HG02852 (cell line): ENCODE measurements around the gene LHFPL3.

Source experiments
- ATAC-seq: cut with Tn5 transposase; IDR thresholded peaks from one replicate; pipeline ENCODE4 v1.9.1; 2021; ENCODE audit warnings: mild to moderate bottlenecking, moderate library complexity; ENCODE audit not compliant: unreplicated experiment

Gene LHFPL3

GRCh38 chr7:104371216-104371979 is 43.0 kb downstream of the LHFPL3 start:
- no peak for ATAC-seq

DNA sequence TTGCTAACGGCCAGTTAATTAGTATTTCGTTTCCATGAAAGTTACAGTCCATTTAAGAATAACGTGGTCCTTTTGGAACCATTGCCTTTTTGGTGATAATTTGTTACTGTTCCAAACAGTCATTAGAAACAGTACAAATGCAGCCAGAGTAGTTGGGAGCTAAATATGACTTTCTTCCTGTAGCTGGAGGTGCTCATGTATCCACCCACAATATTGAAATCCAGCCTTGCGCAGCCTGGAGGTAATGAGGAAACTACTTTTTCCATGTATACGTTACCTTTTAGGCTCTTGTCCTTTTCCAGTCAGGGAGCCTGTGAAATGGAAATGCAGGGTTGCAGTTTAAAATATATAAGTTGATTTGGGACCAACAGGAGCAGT is 43.6 kb downstream of the LHFPL3 start:
- no peak for ATAC-seq

DNA sequence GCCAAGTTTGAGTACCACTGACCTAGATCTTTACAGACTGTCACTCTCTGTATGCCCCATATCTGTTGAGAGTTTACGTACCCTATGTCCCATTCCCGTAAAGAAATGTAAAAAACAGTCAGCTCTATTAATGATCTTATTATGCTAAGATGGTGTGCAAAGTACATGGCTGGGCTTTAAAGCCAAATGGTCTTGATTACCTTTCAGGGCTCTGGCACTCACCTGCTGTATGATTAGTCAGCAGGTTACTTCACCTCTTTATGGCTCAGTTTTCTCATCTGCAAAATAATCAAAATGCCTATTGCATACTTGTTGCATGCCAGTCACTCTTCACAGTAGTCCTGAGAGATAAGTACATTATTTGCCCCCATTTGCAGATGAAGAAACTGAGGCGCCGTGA is 54.2 kb downstream of the LHFPL3 start:
- no peak for ATAC-seq

DNA sequence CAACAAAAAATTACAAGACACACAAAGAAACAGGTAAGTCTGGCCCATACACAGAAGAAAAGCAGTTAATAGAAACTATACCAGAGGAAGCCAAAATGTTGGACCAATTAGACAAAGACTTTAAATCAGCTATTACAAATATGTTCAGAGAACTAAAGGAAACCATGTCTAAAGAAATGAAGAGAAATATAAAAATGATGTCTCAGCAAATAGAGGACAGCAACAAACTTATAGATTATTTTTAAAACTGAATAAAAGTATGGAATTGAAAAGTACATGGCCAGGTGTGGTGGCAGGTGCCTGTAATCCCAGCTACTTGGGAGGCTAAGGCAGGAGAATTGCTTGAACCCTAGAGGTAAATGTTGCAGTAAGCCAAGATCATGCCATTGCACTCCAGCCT is 58.5 kb downstream of the LHFPL3 start:
- no peak for ATAC-seq

DNA sequence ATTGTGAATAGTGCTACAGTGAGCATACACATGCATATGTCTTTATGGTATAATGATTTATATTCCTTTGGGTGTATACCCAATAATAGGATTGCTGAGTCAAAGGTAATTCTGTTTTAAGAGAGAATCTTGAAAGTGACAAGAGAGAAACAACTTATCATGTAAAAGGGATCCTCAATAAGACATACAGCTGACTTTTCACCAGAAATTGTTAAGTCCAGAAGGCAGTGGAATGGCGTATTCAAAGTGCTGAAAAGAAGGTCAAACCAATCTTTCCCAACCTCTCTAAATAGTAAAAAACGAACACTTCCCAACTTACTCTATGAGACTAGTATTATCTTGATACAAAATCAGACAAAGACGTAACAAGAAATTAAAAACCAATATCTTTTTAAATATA is 59.8 kb downstream of the LHFPL3 start:
- ATAC-seq, result no peak

GRCh38 chr7:104395162-104395561 is 66.8 kb downstream of the LHFPL3 start:
- no peak for ATAC-seq

DNA sequence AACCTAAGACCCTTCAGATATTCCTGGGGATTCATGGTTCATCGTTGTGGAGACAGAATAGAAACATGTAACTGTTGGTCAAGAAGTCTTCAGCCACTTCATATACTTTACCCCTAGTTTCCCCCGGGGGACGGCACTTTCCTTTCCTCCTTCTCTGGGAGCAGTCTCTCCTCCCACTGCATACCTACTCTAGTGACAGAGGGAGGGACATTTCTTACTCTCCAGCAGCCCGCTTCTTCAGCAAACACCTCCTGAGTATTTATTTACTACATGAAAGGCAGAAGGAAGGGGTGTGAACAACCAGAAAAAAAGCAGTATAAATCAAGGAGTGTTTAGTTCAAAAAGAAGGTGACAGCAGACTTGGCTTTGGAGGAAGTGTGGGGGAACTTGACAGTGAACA is 69.0 kb downstream of the LHFPL3 start:
- no peak for ATAC-seq

DNA sequence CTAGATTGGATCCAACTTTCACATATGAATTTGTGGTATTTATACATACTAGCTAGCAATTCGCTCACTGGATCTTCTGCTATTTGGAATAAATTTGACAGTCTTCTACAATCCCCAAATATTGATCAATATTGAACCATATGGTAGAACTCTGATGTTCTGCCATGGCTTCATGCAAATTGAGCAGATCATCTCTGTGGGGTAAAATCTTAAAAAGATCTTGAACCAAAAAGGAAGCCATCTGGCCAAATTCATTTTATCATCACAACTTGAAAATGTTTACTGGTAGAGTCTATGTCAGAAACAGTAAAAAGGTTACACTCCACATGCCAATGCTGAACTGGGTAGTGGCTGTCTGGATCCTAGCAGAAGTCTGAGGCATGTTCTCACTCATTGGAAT is 80.0 kb downstream of the LHFPL3 start:
- no peak for ATAC-seq

DNA sequence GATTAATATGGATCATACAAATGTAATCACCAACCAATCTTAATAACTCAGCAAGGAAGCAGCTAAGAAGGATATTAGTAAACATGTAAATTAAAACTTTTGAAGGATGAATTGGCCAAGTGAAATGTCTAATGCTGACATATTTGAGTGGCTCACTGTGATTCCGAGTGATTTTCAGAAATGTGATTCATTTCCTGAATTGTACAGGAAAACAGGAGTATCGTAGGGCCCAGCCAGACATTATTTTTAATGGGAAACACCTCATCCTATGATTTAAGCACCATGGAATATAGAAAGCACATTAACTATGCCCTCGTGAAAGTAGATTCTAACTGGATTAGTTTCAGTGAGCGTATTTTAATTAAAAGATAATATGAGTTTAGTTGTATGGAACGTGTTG is 82.3 kb downstream of the LHFPL3 start:
- no peak for ATAC-seq

DNA sequence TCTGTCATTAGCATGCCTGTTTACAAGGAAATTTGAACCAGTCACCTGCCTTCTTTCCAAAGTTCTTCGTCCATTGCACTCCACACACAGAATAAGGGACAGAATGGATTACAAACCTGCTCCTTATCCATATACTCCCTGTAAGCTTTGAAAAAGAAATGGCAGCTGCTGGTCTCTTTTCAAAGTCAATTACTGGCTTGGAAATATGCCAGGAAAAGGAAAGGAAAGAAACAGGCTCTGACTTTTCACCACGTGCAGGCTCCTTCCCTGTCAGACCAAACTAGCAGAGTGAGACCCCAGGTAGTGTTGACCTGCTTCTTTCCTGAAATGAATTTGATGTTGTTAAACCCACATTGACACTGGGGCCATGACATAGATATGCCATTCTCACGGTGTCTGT is 84.5 kb downstream of the LHFPL3 start:
- no peak for ATAC-seq

DNA sequence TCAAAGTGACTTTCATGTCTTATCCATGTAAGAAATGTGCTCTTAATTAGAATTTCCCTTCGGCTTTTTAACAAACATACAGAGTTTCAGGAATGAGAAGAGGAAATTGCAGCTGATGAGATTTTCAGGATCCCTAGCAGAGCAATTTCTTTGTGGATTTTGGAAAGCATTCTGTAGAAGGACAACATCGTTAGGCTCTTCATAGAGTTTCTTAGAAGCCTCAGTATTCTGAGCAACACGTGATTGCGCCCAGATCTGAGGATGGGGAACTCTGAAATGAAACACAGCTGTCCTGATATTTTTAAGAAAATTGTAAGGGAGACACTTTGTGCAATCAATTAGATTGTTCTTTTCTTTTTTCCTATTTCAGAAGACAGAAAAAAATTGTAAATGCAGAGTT is 85.8 kb downstream of the LHFPL3 start:
- no peak for ATAC-seq

- no peak for ATAC-seq
Observed at GRCh38 chr7:104415700-104416099, 87.3 kb downstream of the LHFPL3 start.

GRCh38 chr7:104416866-104417393 is 88.5 kb downstream of the LHFPL3 start:
- no peak for ATAC-seq

DNA sequence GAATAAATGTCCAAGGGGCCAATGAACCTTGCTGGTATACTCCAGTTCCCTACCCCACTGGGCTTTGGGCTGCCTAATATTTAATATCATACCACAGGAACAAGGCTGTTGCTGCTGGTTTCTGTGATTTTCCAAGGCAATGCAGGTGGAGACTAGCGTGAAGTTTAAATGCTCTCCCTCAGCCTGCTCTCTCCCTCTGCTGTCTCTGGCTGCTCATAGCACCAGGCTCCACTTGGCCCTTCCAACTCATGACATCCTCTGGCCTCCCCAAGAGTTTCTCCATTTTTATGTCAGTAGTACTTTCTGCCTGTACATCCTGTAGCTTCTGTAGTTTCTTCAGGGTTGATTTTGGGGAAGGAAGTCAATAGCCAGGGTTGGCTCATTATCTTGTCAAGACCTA is 103.5 kb downstream of the LHFPL3 start:
- no peak for ATAC-seq

GRCh38 chr7:104434129-104434528 is 105.7 kb downstream of the LHFPL3 start:
- no peak for ATAC-seq

DNA sequence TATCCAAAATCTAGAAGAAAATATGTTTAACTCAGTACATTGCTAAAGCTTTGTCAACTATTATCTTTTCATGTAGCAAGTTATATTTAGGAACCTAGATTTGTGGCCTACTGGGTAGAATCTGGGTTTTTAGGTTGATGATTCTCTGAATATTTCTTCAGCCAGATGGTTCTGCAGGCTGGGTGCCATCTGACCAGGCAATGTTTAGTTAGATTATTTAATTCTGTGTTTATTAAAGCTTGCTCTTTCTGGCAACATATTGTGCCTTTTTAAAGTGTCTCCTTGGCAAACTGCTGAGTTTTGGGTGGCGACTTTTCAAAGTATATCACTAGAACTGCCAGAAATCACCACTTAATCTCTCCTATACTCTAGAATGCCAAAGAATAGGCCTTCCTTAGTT is 114.1 kb downstream of the LHFPL3 start:
- ATAC-seq, result no peak

DNA sequence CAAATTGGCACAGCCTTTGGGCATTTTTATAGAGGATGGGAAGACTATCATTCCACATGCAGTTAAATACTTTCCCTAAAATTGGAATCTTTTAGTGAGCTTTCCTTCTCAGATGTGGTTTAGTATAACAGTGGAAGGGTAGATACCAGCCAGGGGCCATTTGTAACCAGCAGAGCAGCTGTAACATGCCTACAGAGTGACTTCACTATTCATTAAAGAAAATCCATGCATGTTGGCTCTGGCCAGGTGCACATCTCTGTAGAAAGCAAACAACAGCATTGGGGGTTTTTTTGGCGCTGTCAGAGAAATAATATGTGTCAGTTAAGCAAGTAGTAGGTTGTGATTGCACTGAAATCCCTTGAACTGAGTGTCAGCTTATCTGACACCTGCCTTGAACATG is 115.6 kb downstream of the LHFPL3 start:
- ATAC-seq, result no peak

DNA sequence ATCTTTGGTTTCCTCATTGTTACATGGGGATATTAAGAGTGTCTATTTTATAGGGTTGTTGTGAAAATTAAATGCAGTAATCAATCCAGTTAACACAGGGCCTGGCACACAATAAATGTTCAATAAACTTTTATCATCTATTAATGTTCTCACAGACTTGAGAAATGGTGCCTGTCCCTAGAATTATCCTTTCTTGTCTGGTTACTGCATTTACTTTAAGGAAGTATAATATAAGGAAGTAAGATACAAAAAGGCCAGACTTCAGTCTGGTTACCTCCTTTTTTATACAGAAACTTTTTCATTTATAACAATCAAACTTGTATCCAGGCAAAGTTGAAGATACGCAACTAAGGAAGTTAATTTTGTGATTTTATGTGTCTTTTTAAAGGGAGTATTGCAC is 117.0 kb downstream of the LHFPL3 start:
- no peak for ATAC-seq

GRCh38 chr7:104450861-104451260 is 122.5 kb downstream of the LHFPL3 start:
- ATAC-seq, result no peak

DNA sequence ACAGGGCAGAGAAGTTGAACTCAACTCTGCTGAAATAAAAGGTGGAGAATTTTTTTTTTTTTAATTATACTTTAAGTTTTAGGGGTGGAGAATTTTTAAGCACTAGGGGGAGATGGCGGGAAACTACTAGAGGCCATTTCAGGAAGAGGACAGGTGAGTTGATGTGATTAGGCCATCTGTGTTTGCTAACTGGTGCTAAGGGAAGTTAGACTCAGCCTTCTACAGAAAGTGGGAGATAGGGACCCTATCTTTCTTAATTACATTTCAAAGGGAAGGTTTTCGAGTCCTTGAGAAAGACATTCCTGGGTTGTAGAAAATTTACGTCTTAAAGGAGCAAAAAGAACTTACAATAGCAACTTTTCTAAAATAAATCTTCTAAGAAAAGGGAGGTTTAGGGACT is 124.8 kb downstream of the LHFPL3 start:
- no peak for ATAC-seq

DNA sequence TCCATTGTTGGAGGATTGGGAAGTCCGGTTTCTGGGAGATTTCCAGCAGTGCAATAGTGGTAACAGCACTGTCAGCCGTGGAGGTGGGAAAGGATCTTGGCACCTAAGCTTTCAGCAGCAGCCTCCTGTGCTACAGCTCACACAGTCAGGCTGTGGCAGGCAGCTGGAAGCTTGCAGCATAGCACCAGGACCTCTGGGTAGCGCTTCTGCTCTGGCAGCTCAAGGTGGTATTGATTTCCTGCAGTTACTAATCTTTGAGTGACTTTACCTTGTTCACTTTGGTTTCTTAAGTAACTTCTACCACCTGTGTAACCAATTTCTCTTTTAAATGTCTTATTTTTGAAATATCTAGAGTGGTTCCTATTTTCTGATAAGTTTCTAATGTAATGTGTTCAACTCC is 130.5 kb downstream of the LHFPL3 start:
- no peak for ATAC-seq

- no peak for ATAC-seq
Observed at GRCh38 chr7:104469166-104469820, 140.9 kb downstream of the LHFPL3 start.

DNA sequence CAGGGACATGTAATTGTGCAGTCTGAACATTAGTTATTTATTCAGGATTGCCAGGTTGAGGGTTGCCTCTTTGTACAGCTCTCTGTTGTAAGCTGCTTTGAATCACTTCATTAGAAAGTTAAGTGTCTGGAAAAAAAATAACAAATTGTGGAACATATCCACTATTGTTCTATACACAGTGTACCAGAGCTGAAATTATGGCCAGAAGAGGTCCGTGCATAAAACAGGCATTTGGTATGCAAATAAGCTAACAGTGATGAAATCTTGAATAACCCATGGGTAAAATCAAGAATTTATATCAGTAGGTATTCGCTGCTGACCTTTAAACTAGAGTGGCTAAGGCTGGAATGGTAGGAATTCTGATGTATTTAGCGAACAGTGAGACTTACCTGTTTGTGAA is 152.1 kb downstream of the LHFPL3 start:
- no peak for ATAC-seq
